SK-N-SH (cell line): Measurements from ENCODE around the gene WWOX. TPM values are rescaled to one million over a fixed set of nuclear protein-coding genes. Genes with fewer than 3 reads are reported as not detected.

Source experiments
- CTCF ChIA-PET: fragments of 300-600, 350-600 bp; formaldehyde crosslinking; extraction: SDS; loops from one replicate; lab custom pipeline; 2021; lab: Yijun Ruan, JAX
- POLR2A ChIA-PET: fragments of 350-600 bp; sonication (Branson Sonifier 250); formaldehyde crosslinking; extraction: SDS; loops from one replicate; lab custom pipeline; 2020; ENCODE audit warnings: antibody characterized with exemption, inconsistent platforms; lab: Yijun Ruan, JAX
- DNase-seq: peaks from one replicate; pipeline ENCODE4 v3.0.0; 2012
- H2AFZ ChIP-seq: fragments of 200-600 bp; sonication (generic); 2 replicates; pipeline ENCODE4 v1.8.1; 2016; ENCODE audit warnings: antibody characterized with exemption, mild to moderate bottlenecking, low read depth
- H3F3A ChIP-seq: fragments of 200-600 bp; sonication (generic); replicated peaks from 2 replicates; pipeline ENCODE3; 2016; ENCODE audit warnings: antibody characterized with exemption, mild to moderate bottlenecking; ENCODE audit not compliant: insufficient read depth
- H3K27ac ChIP-seq, 2 experiments: fragments of 200-500 bp in 1 of 2; fragments of 200-600 bp in 1 of 2; sonication (Bioruptor generic) in 1 of 2; sonication (generic), shearing (Covaris generic) in 1 of 2; 2 replicates each; pipeline versions ENCODE4 v1.5.1 to v1.6.1; 2014 to 2016; ENCODE audit warnings: low read depth in 2 of 2, inconsistent platforms in 1 of 2, low read length in 1 of 2, mild to moderate bottlenecking in 1 of 2, mixed read lengths in 1 of 2
- H3K27me3 ChIP-seq: fragments of 200-600 bp; sonication (generic), shearing (Covaris generic); 2 replicates; pipeline ENCODE4 v1.6.1; 2016; ENCODE audit warnings: mixed run types; ENCODE audit not compliant: insufficient read depth
- H3K36me3 ChIP-seq, 2 experiments: fragments of 200-500 bp in 1 of 2; fragments of 200-600 bp in 1 of 2; sonication (Bioruptor generic) in 1 of 2; sonication (generic) in 1 of 2; replicated peaks in 1 of 2; 2 replicates each; pipeline versions ENCODE3 to v1.5.1; 2014 to 2016; ENCODE audit warnings: low read length in 1 of 2, mild to moderate bottlenecking in 1 of 2; ENCODE audit not compliant: insufficient read depth in 2 of 2, control insufficient read depth in 1 of 2
- H3K4me1 ChIP-seq, 2 experiments: fragments of 200-500 bp in 1 of 2; fragments of 200-600 bp in 1 of 2; sonication (Bioruptor generic) in 1 of 2; sonication (generic), shearing (Covaris generic) in 1 of 2; 2 replicates each; pipeline versions ENCODE4 v1.5.1 to v1.6.1; 2014 to 2016; ENCODE audit warnings: low read depth in 1 of 2, low read length in 1 of 2, mixed run types in 1 of 2; ENCODE audit not compliant: insufficient read depth in 2 of 2, control insufficient read depth in 1 of 2
- H3K4me2 ChIP-seq: fragments of 200-600 bp; sonication (generic), shearing (Covaris generic); 2 replicates; pipeline ENCODE4 v1.6.1; 2017; ENCODE audit warnings: mixed run types
- H3K4me3 ChIP-seq, 2 experiments: fragments of 200-500 bp in 1 of 2; fragments of 200-600 bp in 1 of 2; sonication (Bioruptor generic) in 1 of 2; sonication (generic), shearing (Covaris generic) in 1 of 2; 2 replicates each; pipeline versions ENCODE4 v1.5.1 to v1.8.1; 2014 to 2016; ENCODE audit warnings: low read depth in 2 of 2, inconsistent platforms in 1 of 2, low read length in 1 of 2, mild to moderate bottlenecking in 1 of 2, mixed read lengths in 1 of 2, moderate library complexity in 1 of 2
- H3K79me2 ChIP-seq: fragments of 200-600 bp; sonication (generic); 2 replicates; pipeline ENCODE4 v1.8.1; 2017; ENCODE audit warnings: mild to moderate bottlenecking; ENCODE audit not compliant: insufficient read depth
- H3K9ac ChIP-seq: fragments of 200-600 bp; sonication (generic); 2 replicates; pipeline ENCODE4 v1.6.1; 2017; ENCODE audit warnings: mixed run types
- H3K9me2 ChIP-seq: fragments of 200-600 bp; sonication (generic); 2 replicates; pipeline ENCODE4 v1.6.1; 2017; ENCODE audit warnings: mixed run types
- H3K9me3 ChIP-seq: fragments of 200-600 bp; sonication (generic); 2 replicates; pipeline ENCODE4 v1.6.1; 2017; ENCODE audit warnings: mixed run types, mild to moderate bottlenecking, moderate library complexity
- H4K20me1 ChIP-seq: fragments of 200-600 bp; sonication (generic); 2 replicates; pipeline ENCODE4 v1.6.1; 2017; ENCODE audit warnings: mild to moderate bottlenecking, mixed run types; ENCODE audit not compliant: insufficient read depth
- CHD2 ChIP-seq: fragments of 150-350 bp; IDR thresholded peaks from 2 replicates; pipeline ENCODE4 v1.6.1; 2018; ENCODE audit warnings: low read length; ENCODE audit not compliant: partially characterized antibody
- EP300 ChIP-seq, 2 experiments: IDR thresholded peaks; 2 replicates each; pipeline versions ENCODE4 v1.4.0 to v1.6.1; 2012; ENCODE audit warnings: borderline replicate concordance in 1 of 2, low read depth in 1 of 2, low read length in 1 of 2
- FOXM1 ChIP-seq: IDR thresholded peaks from 2 replicates; pipeline ENCODE4 v1.4.0; 2012; ENCODE audit warnings: low read depth, mild to moderate bottlenecking
- GATA2 ChIP-seq: sonication (generic); formaldehyde crosslinking; IDR thresholded peaks from 2 replicates; pipeline ENCODE4 v1.5.0; 2020; ENCODE audit warnings: mild to moderate bottlenecking, missing genetic modification reagents
- JUND ChIP-seq: IDR thresholded peaks from 2 replicates; pipeline ENCODE4 v1.4.0; 2012
- MEF2A ChIP-seq: IDR thresholded peaks from 2 replicates; pipeline ENCODE4 v1.4.0; 2012; ENCODE audit warnings: low read depth, borderline replicate concordance
- MXI1 ChIP-seq: IDR thresholded peaks from 2 replicates; pipeline ENCODE4 v1.6.1; 2012; ENCODE audit warnings: mild to moderate bottlenecking, low read depth, low read length, improper control_type of control experiment
- RAD21 ChIP-seq: IDR thresholded peaks from 2 replicates; pipeline ENCODE4 v1.6.1; 2012; ENCODE audit warnings: mild to moderate bottlenecking, low read length
- RCOR1 ChIP-seq: fragments of 150-350 bp; IDR thresholded peaks from 2 replicates; pipeline ENCODE4 v1.6.1; 2017; ENCODE audit warnings: antibody characterized with exemption, low read length
- RFX5 ChIP-seq: IDR thresholded peaks from 2 replicates; pipeline ENCODE4 v1.6.1; 2012; ENCODE audit warnings: mild to moderate bottlenecking, improper control_type of control experiment, low read length
- RXRA ChIP-seq: IDR thresholded peaks from 2 replicates; pipeline ENCODE4 v1.4.0; 2012; ENCODE audit warnings: low read depth, mild to moderate bottlenecking, borderline replicate concordance
- SMC3 ChIP-seq: IDR thresholded peaks from 2 replicates; pipeline ENCODE4 v1.6.1; 2012; ENCODE audit warnings: low read depth, low read length, improper control_type of control experiment
- TAF1 ChIP-seq: IDR thresholded peaks from 2 replicates; pipeline ENCODE4 v1.6.1; 2012; ENCODE audit warnings: low read depth, mild to moderate bottlenecking, low read length, moderate library complexity, borderline replicate concordance
- USF2 ChIP-seq: fragments of 150-350 bp; IDR thresholded peaks from 2 replicates; pipeline ENCODE4 v1.6.1; 2017; ENCODE audit warnings: antibody characterized with exemption, low read length, low read depth, borderline replicate concordance
- YY1 ChIP-seq: IDR thresholded peaks from 2 replicates; pipeline ENCODE4 v1.4.0; 2012; ENCODE audit warnings: low read depth, mild to moderate bottlenecking
- WGBS: methylation state at CpG from one replicate; pipeline ENCODE4 v1.1.6; 2017; ENCODE audit warnings: low lambda C conversion rate; 5-methylcytosine and 5-hydroxymethylcytosine counted together
- polyA plus RNA-seq, 3 experiments: library from polyadenylated mRNA; depleted of rRNA; stranded (reverse); fragments of >200 nt; gene quantifications; 2 replicates each; pipeline ENCODE4 v1.2.3, GENCODE V29; 2012
- TF ChIP-seq, protein P1 (sequence below): IDR thresholded peaks from 2 replicates; pipeline ENCODE4 v1.4.0; 2012; ENCODE audit warnings: low read depth, borderline replicate concordance

Gene WWOX
- polyA plus RNA-seq, 1 of the 3 experiments (the other 2 are of a cell fraction): 10.8 TPM

GRCh38 chr16:79079656-79080420 lies 980.4 kb downstream of the WWOX start:
- Histone ChIP-seq H3K27ac (no peak overlapping the region), H2AFZ (no peak overlapping the region), H3K27me3 (no peaks in the 10 kb centered on the region), H3K36me3 (no peaks in the 10 kb centered on the region), H3K9me3 (no peaks in the 10 kb centered on the region), H4K20me1 (no peaks in the 10 kb centered on the region), H3K9me2 (no peaks in the 10 kb centered on the region), H3K79me2 (no peaks in the 10 kb centered on the region), H3K4me2 (no peak overlapping the region), H3F3A (no peaks in the 10 kb centered on the region), H3K4me3 (no peak overlapping the region), H3K9ac (no peak overlapping the region), H3K4me1 (no peaks in the 10 kb centered on the region)
- ChIA-PET POLR2A (no interaction called here), CTCF (no interaction called here)
- WGBS: 49% methylated on average over 10 of the region's 10 CpGs
- TF ChIP-seq RAD21: no peak
- TF ChIP-seq RCOR1: no peak
- TF ChIP-seq USF2: no peak
- TF ChIP-seq MXI1: no peak
- no peak for TF ChIP-seq YY1
- TF ChIP-seq, protein P1, sequence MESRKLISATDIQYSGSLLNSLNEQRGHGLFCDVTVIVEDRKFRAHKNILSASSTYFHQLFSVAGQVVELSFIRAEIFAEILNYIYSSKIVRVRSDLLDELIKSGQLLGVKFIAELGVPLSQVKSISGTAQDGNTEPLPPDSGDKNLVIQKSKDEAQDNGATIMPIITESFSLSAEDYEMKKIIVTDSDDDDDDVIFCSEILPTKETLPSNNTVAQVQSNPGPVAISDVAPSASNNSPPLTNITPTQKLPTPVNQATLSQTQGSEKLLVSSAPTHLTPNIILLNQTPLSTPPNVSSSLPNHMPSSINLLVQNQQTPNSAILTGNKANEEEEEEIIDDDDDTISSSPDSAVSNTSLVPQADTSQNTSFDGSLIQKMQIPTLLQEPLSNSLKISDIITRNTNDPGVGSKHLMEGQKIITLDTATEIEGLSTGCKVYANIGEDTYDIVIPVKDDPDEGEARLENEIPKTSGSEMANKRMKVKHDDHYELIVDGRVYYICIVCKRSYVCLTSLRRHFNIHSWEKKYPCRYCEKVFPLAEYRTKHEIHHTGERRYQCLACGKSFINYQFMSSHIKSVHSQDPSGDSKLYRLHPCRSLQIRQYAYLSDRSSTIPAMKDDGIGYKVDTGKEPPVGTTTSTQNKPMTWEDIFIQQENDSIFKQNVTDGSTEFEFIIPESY: no peak
- TF ChIP-seq GATA2 (CRISPR knock-in tag): no peak
- TF ChIP-seq RFX5: no peak
- TF ChIP-seq EP300 (IDR thresholded peaks at IDR 0.05; ENCODE audit: borderline replicate concordance in 1 of 2, low read depth in 1 of 2, low read length in 1 of 2): no peak
- TF ChIP-seq MEF2A: no peak
- no peak for TF ChIP-seq CHD2
- no peak for DNase-seq

DNA sequence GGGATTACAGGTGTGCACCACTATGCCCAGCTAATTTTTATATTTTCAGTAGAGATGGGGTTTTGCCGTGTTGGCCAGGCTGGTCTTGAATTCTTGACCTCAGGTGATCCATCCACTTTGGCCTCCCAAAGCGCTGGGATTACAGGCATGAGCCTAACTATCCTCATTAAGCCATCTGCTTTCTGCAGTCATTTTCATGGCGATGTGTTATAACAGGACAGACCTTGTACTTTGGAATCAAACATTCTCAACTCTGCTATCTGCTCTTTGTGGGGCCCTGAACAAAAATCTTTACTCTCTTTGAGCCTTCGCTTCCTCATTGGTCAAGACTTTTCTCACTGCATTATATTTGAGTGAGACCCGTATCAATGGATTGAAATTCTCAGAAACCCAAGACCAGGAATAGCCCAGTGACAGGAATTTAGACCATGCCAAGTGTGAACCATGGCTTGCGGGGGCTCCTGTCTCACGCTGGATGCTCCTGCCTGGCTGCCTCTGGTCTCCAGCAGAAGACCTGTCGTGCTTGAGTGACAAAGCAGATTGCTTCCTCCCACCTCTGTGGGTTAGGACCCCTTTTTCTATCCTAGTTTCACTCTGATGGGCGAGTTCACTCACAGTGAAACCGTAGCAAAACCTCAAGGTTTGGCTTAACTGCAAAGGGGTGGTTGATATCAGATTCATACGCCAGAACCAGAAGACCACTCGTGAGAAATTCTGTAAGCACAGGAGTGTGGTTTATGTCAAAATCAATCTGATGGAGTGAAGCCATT lies 982.0 kb downstream of the WWOX start:
- DNase-seq: no peak
- ChIA-PET POLR2A (no interaction called here), CTCF (no interaction called here)
- no peak overlapping the region for H3K27ac ChIP-seq
- no peaks in the 10 kb centered on the region for H3K36me3 ChIP-seq
- H3F3A ChIP-seq: no peaks in the 10 kb centered on the region
- no peak overlapping the region for H2AFZ ChIP-seq
- H3K27me3 ChIP-seq: no peaks in the 10 kb centered on the region
- H3K9ac ChIP-seq: no peak overlapping the region
- WGBS: 37% methylated on average over 12 of the region's 12 CpGs
- no peaks in the 10 kb centered on the region for H3K4me1 ChIP-seq
- H3K4me3 ChIP-seq: no peak overlapping the region
- no peaks in the 10 kb centered on the region for H3K9me3 ChIP-seq
- H3K4me2 ChIP-seq: no peak overlapping the region
- H3K9me2 ChIP-seq: no peaks in the 10 kb centered on the region
- no peaks in the 10 kb centered on the region for H3K79me2 ChIP-seq
- H4K20me1 ChIP-seq: no peaks in the 10 kb centered on the region
- no peak for TF ChIP-seq SMC3
- no peak for TF ChIP-seq FOXM1
- TF ChIP-seq EP300 (IDR thresholded peaks at IDR 0.05; ENCODE audit: borderline replicate concordance in 1 of 2, low read depth in 1 of 2, low read length in 1 of 2): no peak
- no peak for TF ChIP-seq TAF1
- TF ChIP-seq RAD21: no peak
- TF ChIP-seq RFX5: no peak
- TF ChIP-seq, protein P1: no peak
- TF ChIP-seq JUND: no peak
- no peak for TF ChIP-seq RXRA
- TF ChIP-seq MXI1: no peak
